GM12873 (cell line): ENCODE results near the gene RAB34.

ENCODE experiments used
- CTCF ChIP-seq: IDR thresholded peaks from 2 replicates; pipeline ENCODE4 v1.5.1; 2012; ENCODE audit warnings: low read depth, mild to moderate bottlenecking, moderate library complexity, low read length, control low read depth; ENCODE audit not compliant: insufficient read depth; ENCODE audit errors: missing control alignments

The RAB34 gene

GRCh38 chr17:28744104-28744971, 26.7 kb upstream of the RAB34 start:
- no peak for TF ChIP-seq CTCF

GRCh38 chr17:28743243-28744103, 25.8 kb upstream of the RAB34 start, which contains the start of gene TRAF4:
Gene TRAF4 (plus strand): TSS chr17:28744011. CDS start chr17:28744113, 102 bp downstream.
- peak; percentile 10 for TF ChIP-seq CTCF

- TF ChIP-seq CTCF = no peak
These were observed 24.0 kb upstream of the RAB34 start for GRCh38 chr17:28741358-28742349.

GRCh38 chr17:28740406-28741357, 23.0 kb upstream of the RAB34 start:
- TF ChIP-seq CTCF = no peak

GRCh38 chr17:28738680-28739384, 21.2 kb upstream of the RAB34 start:
- TF ChIP-seq CTCF = no peak
